Eye (tissue), 1 donor: ENCODE results near the gene SPATA9.
A peak's percentile ranks its signal among the peaks of the same experiment; 100 is the strongest.
"Not testable (repeated sequence)": the region's sequence is repeated elsewhere in the genome, so short reads cannot be mapped to it uniquely, and the experiment has no call there.

Experiments
- DNase-seq: peaks from one replicate; pipeline ENCODE4 v3.0.0-alpha.2; 2015

SPATA9 gene

DNA sequence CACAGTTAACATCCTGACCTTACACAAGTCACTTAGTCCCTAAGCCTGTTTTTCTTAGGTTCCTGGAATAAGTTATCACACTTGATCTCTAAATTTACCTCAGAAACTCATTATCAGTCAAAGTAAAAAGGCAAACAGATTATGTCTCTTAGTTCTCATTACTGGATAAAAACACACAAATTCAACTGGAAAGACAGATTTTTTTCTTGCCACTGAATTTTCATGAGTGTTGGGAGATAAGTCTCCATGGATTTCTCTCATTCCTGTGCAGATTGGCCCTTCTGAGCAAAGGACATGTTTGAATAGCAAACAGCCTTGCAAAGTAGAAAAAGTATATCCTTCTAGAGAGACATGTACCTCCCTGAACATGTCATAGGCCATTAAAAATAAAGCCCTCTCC is 10.2 kb downstream of the SPATA9 start:
- peak; percentile 31 for DNase-seq

DNA sequence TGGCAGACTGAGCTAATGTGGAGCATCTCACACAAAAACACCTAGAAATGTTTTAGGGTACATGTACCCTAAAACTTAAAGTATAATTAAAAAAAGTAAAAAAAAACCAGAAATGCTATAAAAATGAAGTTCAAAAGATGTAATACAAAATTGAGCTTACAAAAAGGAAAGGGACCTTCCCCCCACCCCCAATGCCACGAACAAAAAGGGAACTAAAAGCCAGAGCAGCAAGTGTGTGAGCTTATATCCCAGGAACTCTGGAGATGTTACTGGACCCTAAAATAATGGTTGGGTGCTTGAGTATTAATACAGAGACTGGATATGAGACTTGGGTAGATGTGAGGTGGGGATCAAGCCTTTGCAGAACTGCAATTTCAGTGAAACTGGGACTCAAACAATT is 11.0 kb downstream of the SPATA9 start:
- no peak for DNase-seq

DNA sequence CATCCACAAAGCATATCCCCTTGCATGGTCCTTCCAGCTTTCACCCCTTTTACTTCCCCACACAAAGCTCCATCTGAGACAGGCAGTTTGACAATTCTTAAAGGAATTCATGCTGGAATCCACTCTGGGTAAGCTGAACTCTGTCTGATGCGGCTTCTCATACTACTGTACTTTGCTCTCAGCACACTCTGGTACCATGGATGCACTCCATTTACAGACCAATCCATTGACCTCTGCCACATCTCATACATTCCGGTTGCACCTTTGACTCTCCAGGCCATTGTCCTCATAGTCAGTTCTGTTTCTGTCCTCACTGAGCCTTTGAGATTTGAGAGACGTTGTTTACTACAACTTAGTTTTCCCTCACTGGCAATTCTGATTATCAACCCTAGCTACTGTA is 12.2 kb downstream of the SPATA9 start:
- no peak for DNase-seq

DNA sequence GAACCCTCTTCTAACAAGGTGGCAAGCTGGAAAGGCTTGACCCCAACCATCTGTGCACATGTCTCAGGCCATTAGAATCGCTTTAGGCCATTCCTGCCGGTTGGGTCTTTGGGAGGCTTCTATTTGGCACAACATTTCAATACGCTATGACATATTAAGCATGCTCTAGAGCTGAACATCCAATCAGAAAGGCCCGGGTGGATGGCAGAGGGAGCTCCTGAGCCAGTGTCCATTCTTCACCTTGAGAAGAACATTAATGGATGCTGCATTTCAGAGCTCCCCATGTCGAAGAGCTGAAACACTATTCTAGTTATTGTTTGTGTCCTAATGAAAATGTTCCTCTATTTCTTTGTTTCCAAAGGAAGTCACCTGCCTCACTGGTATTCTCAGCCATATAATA is 12.8 kb downstream of the SPATA9 start:
- DNase-seq: no peak

DNA sequence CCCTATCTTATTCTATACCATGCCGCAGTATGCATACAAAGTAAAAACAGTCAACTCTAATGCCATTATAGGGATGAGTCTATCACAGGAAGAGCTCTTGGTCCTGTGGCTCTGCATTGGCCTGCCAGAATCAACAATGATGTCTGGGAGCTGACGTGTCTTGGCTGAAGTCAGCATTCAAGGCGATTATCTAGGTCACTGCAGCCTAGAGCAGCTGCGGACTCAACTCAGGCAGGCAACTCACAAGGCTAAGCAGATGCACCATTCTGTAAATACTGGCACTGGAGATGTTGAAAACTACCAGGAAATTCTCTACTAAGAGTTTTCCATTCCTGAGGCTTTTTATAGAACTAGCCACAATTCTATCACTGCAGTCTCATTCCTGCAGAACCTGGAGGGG is 13.3 kb downstream of the SPATA9 start:
- peak; percentile 87 for DNase-seq

DNA sequence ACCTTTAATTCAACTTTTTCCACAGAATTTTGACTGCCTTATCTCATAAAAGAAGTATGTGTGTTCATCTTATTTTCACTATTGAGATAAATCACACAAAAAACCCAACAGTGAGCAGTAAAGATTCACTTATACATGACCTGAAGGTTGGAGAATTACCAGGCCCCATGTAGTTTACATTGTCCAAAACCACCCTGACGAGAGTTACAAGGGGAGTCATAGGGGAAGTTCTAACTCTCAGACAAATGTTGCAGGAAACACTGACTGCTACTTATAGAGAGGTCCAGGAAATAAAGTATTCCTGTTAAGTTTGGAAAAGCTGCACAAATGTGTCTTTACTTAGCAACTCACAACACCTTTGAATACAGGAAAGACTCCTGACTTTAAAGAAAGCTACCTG is 14.1 kb downstream of the SPATA9 start:
- no peak for DNase-seq

DNA sequence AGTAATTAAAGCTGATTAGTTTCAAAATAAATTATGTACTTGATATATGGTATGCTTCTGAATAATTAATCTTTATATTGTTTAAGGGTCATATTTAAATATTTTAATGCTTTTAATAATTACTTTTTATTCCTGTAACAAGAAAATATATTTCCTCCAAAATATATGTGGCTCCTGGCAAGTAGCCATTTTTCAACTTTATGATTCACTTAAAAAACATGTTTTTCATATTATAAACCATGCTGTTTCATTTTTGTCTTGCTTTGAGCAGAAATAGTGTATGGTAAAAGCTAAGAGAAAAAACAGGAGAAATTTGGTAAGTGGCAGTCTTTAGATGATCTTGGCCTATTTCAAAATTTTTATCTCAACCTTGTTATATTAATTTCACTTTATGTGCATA is 14.6 kb downstream of the SPATA9 start:
- DNase-seq: no peak

DNA sequence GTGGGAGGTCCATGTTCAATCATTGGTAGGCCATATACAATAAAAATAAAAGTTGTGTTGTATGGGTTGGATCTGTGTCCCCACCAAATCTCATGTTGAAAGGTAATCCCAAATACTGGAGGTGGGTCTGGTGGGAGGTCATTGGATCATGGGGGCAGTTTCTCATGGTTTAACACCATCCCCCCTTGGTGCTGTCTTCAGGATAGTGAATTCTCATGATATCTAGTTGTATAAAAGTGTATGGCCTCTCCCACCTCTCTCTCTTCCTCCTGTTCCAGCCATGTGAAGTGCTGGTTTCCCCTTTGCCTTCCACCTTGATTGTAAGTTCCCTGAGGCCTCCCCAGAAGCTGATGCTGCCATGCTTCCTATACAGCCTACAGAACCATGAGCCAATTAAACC is 15.1 kb downstream of the SPATA9 start:
- DNase-seq: no peak

DNA sequence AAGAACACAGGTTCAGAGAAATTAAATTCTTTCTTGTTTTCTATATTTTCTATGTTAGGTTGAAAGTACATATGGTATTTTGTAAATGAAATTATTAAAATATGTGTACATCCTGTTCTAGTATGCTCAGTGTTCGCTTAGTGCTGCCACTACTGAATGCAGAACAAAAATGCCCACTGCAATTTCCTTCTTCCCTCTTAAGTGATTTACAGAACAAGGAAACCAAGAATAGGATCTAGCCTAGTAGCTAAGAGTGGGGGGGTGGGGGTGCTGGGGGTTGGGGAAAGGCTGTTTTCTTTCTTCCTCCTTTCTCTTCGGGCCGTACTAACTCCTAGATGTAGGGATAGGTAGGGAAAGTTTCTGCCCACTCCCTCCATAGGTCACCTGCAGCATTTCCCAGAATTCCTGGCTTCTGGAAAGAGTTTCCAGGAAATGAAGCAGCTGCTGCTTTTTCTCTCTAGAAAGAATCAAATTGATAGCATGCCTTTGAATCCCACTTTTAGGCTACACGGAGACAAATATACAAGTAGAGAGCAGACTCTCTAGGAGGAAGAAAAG is 15.7 kb downstream of the SPATA9 start:
- no peak for DNase-seq

DNA sequence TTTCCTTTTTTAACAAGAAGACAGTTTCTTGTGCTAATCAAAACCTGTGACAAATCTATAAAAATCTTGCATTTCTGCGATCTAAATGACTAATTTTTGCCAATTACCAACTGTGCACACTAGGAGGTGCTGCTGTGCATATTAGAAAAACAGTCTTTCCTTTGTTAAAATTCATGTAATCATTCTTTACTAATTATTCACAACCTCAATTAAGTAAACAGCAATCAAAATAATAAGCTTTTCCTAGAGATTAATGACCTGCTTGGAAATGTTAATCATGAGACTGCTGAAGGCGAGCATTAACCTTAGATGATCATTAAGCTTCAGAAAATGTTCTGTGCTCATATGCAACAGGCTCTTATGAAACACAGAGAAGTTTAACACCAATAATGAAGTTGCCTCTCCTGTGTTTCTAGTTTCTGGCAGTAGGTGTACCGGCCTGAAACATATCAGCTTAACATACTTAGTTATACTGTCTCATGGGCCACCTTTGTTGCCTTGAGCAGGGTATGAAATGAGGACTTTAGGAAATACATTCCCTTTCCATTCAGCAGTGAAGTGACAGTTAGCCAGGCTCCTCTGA is 18.5 kb downstream of the SPATA9 start:
- DNase-seq: peak; percentile 81

DNA sequence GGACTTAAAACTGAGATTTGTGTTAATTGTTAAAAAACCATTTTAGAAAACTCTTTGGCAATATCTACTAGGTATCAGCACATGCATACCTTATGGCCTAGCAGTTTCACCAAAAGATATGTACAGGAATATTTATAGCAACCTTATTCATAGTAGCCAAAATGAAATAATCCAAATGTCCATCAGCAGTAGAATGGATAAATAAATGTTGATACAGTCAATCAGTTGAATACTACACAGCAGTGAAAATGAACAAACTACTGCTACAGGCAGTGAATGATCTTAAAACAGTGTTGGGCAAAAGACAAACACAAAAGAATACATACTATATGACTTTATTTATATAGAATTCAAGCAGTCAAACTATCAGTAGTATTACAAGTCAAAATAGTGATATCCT is 19.8 kb downstream of the SPATA9 start:
- no peak for DNase-seq

DNA sequence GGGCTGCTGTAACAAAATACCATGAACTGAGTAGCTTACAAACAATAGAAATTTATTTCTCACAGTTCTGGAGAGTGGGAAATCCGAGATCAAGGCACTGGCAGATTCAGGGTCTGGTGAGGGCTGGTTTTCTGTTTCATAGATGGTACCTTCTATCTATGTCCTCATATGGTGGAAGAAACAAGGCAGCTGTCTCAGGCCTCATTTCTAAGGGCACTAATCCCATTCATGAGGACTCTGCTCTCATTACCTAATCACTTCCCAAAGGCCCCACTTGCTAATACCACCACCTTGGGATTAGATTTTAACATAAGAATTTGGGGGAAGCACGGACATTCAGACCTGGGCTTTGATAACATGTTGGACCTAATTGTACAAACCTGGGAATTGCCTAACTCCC is 22.7 kb downstream of the SPATA9 start:
- DNase-seq: no peak

DNA sequence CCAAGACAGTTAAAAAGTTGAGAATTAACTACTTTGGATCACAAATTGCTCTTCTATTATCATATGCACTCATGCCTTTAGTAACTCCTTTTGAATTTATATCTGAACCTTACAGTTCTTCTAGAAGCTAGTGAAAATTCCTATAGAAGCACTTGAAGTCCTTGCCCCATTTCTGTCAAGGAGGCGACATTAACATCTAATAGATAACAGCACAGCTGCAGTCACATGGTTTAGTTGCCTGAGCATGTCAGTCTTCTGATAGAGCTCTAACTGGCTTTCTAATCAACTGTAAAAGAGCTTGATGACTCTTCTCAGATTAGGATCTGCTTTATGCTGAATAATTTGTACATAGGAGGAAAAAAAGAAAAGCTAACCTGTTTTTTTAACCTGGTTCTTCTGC is 27.2 kb downstream of the SPATA9 start:
- no peak for DNase-seq

DNA sequence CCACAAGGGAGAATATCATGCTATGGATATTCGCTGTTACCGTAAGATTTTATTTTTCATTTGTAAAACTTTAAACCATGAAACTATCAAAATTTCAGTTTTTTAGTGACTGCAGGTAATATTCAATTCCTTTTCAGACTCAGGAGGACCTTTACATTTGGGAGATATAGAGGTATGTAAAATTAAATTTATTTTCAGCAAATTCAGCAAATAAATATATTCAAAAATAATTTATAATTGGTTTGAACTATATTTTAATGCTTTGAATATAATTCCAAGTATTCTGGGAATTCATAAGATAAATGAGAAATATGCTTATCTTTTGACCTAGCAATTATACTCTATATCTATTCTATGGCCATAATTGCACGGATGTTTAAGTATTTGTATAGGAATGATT is 28.6 kb downstream of the SPATA9 start:
- no peak for DNase-seq

DNA sequence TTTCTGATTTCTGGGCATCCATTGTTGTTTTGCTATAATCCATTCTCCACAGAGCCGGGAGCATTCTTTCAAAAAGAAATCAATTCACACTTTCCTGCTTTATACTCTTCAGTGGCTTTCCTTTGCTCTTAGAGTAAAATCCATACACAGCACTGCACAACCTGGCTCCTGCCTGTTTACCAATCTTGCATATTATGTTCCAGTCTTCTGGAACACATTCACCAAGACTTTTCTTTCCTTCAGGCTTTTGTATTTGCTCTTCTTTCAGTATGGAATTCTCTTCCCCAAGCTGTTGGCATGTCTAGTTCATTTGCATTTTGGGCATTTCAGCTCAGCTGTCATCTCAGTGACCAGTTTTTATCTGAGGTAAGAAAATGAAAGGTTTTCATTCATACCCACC is 29.9 kb downstream of the SPATA9 start:
- no peak for DNase-seq

DNA sequence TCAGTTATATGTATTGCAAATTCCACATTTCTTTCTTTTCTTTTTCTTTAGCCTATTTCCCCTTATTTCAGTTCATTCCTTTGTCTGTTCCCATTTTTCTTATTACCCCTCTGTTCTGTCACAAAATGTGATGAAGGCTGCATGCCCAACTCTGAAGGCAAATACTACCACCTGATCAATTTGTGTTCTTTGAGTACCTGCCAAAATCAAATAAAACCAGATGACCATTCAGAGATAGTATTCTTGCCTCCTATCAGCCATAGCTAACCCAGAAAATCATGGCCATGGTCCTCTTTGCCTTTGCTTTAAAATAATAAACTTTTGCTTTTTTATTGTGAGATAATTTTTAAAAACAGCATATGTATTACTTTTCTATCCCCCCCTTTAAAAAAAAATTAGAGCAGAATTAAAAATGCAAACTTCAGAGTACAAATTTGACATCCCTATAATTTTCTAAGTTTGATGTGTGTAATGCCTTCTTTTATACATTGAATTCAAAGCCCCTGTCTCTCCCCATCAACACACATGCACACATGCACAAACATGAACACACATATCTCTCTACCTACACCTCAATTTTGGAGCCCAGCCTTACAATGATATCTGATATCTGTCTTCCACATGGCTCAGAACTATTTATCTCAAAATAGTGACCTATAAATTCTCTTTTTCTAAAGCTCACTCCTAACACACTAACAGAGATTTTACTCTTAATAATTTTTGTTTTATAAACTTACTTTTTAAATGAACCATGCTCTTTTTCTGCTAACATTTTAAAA is 32.8 kb downstream of the SPATA9 start:
- DNase-seq: no peak

DNA sequence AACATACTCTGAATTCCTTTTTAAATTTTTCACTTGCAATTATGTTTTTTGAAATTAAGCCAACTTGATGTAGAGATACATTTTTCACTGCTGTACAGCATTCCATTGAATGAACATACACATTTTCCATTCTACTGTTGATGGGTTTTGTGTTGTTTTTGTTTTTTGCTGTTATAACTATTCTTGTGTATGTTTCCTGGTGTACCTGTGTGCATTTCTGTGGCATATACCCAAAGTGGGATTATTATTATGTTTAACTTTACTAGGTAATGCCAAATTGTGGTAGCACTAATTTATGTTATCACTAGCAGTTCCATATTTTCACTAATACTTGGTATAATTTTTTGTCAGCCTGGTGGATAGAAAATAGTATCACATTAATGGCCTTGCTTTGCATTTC is 33.5 kb downstream of the SPATA9 start:
- no peak for DNase-seq

DNA sequence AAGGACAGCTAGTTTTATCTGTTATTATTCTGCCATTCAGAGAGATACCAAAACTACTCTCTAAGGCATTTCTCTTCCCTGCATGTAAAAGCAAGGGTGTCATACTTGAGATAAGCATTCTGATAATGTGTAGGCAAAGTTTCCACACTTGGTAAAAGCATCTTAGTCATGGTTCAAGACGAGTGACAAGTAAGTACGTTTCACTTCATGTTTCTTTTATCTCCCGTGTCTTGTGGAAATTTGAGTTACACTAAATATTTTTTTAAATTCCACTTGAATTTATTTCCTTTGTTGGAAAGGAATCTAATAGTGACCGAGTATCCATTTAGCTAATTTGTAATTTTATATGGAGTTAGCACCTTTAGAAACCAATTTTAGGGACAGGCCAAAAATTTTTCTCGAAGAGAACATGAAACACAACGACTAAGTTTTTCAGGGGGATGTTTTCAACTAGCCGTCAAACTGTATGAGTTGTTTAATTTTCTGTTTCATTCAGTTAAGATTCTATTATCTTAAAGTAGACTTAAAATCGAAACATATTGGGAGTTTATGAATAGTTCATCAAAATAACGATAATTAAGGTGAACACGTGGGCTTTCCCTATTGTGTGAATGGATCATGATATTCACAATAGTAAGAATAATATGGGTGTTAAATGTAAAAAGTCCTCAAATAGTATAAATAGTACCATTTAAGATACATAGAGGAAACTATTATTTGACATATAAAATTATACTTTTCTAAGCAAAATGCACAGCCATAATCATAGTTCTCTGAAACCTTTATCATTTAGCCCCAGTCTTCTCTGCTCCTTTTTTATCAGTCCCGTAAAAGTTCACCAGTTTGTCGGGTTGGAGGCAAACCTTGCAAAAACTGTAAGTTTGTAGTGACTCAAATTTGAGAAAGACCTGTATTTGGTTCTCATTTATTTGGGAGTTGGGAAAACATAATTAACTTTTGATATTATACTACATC is 34.6 kb downstream of the SPATA9 start:
- DNase-seq: no peak

DNA sequence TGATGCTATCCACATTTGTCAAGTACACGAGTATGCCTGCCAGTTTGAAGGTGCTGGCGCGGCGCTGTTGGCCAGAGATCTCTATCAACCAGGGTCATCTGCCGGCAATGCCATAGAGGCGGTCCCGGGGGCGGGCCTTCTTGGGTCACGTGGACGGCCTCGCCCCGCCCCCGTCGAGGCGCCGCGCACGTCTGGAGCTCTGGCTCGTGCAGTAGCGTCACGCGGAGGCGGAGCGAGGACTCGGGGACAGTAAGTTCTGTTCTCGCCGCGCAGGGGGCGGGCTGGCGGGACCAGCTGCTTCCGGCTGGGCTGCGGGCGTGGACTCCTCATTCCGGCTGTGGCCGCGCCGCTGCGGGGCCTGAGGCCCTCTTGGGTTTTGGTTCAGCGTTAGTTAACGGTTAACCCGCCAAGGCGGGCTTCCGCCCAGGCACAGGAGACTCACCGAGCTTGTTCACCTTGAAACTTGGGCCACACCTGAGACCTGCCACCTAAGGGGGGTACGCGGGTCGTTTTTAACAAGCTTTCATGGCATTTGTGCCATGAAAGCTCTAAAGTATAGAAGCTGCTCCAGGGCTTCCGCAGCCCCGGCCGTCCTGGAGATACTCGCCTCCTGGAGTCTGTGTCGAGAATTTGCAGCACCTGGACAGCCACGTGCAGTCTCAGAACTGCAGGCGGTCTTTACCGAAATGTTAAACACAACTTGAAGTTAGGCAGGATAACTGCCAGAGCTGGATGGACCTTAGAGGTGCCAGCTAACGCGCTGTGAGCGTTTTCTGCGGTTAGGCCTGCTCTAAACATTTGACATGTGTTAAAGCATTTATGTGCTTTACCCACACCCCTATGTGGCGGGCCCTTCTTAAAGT is 36.0 kb downstream of the SPATA9 start, which contains the start of gene RFESD:
RFESD (plus strand) TSS at position 209 of the 863 bp plus-strand sequence. CDS start 5,495 bp downstream, outside the sequence.
- DNase-seq: peak; percentile 98

DNA sequence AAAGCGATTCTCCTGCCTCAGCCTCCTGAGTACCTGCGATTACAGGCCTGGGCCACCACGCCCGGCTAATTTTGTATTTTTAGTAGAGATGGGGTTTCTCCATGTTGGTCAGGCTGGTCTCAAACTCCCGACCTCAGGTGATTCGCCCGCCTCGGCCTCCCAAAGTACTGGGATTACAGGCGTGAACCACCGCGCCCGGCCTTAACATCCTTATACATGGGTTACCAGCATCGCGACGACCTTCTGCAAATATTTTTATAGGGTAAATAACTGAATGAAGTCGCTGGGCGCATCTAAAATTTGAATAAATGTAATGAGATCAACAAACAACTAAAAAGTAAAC is 36.6 kb downstream of the SPATA9 start:
- DNase-seq: not testable (repeated sequence)

DNA sequence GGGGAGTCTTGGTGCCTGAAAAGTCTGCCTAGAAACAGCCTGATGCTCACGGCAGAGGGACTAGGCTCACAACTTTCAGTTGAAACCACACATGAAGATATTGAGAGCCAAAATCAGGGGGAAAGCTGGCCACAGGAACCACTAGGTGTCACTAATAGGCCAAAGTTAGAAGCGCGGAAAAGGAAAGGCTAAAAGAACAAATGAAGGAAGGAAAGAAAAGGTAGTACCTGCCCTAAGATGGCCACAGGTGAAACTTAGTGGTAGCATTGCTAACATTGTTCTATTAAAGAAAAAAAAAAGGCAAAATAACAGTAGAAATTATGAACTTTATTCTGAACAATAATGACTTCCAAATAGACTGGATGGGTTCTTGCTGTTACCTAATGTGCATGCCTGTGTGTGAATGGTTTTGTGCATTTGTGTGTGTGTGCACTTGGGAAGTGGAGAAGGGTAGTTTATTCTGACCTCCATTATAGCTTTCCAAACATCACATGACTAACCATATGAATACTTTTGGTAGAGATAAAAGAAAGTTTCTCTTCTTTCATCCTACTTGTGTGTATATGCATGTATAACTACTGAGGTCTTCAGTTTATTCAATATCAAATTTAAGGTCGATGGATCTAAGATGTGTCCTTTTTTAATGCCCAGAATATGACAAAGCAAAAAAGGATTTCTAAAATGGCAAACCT is 38.3 kb downstream of the SPATA9 start:
- DNase-seq: peak; percentile 76

DNA sequence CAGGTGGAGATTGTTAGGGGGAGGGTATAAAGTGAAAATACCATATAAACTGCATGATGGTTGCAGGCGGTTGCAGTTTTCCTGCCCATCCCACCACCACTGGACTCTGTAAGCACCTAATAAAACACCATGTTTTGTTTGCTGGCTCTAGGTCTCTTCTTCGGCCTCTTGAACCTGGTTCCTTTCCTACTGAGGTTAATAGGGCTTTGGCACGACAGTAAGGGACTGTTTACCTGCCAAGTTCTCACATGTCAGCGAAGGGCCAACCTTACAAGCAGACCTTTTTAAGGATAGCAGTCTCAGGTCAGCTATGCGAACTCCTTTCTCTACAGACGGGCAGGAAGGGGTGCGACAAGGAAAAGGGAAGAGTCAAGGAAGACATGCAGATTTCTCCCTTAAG is 39.6 kb downstream of the SPATA9 start:
- DNase-seq: no peak
